ENCODE data around the gene DIRAS3.

DNA sequence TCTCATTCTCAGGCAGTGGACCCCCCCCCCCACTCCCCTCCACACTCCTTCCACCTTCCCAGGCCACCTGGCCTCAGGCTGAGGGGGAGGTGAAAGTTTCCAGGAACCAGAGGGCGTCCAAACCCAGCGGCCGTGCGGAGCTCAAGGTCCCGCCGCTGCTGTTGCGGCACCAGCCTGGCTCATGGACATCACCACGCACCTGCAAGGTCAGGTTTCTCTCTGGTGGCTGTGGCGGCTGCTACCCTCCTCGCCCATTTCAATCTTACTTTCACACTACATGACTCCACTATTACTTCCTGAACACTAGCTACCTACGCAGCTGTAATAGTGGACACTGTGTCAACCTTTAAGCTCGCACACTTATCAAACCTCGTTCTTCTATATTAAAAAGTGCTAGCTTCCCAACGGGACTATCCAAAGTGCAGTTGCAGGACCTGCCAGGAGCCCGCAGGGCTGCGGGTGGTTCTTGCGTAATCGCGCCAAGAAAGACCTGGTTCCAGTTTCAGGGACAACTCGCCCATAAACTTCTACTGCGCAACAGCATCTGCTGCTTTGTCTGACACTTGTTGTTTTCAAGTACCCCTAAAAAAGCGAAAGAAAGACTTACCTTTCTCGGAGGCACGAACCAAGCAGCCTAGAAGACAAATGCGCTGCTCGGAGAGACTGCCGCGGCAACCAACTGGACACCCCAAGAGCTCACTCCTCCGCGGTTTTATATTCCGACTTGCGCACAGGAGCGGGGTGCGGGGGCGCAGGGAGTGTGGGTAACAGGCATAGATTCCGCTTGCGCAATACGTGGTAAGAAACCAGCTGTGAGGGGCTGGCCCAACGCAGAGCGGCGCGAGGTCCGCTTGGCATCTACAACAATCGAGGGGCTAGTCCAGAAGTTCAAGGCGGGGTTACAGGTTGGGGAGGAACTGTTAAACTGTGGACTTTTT, at the start of gene DIRAS3:
- TF ChIP-seq, protein P1, sequence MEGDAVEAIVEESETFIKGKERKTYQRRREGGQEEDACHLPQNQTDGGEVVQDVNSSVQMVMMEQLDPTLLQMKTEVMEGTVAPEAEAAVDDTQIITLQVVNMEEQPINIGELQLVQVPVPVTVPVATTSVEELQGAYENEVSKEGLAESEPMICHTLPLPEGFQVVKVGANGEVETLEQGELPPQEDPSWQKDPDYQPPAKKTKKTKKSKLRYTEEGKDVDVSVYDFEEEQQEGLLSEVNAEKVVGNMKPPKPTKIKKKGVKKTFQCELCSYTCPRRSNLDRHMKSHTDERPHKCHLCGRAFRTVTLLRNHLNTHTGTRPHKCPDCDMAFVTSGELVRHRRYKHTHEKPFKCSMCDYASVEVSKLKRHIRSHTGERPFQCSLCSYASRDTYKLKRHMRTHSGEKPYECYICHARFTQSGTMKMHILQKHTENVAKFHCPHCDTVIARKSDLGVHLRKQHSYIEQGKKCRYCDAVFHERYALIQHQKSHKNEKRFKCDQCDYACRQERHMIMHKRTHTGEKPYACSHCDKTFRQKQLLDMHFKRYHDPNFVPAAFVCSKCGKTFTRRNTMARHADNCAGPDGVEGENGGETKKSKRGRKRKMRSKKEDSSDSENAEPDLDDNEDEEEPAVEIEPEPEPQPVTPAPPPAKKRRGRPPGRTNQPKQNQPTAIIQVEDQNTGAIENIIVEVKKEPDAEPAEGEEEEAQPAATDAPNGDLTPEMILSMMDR (conservative IDR thresholded peaks at IDR 0.05 in 1 of 2, IDR thresholded peaks at IDR 0.05 in 1 of 2; ENCODE audit: extremely low read depth in 1 of 2, insufficient read depth in 1 of 2, low read depth in 1 of 2, low read length in 2 of 2): no peak
- TF ChIP-seq EZH2 (IDR thresholded peaks at IDR 0.05; ENCODE audit: borderline replicate concordance, low read length): no peak

All from mammary epithelial cell (primary cell).